ENCODE measurements around the gene RGS3.
"Not testable (repeated sequence)": the region's sequence is repeated elsewhere in the genome, so short reads cannot be mapped to it uniquely, and the experiment has no call there.

RGS3 gene

DNA sequence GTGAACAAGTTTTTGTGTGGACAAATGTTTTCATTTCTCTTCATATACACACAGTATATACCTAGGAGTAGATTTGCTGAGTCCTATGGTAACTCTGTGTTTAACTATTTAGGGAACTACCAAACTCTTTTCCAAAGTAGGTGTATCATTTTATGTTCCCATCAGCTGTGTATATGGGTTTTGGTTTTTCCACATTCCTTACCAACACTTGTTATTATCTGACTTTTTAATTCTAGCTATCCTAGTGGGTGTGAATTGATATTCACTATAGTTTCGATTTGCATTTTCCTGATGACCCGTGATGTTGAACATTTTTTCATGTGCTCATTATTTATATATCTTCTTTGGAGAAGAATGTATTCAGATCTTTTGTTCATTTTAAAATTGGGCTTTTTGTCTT is 3.7 kb downstream of the RGS3 start:
- no peak for DNase-seq

DNA sequence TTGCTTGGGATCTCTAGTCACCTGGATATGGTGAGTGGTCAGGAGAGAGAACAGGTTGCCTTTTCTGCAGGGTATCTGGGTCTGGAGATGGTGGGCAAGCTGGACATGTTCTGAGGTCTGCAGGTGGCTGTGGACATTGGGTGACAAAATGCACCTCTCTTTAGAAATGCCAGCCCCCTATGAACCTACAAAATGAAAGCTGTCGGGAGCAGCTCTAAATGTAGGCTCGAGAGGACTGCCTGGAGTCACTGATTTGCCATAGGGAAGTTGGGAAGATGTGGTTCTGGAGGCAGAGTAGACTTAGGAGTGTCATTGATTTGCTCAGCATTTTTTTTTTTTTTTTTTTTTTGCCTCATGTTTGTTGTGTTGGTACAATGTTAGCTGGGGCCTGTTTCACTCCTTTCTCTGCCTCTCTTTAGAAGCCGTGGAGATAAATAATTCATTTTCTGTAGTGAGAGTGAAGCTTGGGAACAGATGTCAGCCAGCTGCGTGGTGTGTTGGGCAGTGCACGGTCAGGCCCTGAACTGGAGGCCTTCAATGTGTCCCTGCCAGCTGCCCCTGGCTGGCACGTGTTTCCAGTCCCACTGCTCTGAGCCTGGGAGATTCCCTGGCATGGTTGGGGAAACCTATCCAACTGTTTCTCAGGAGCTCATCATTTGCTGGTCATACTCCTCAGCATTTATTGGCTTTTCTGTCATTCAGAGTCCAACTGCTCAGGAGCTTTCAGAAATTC is 5.4 kb downstream of the RGS3 start:
- no peak for DNase-seq

DNA sequence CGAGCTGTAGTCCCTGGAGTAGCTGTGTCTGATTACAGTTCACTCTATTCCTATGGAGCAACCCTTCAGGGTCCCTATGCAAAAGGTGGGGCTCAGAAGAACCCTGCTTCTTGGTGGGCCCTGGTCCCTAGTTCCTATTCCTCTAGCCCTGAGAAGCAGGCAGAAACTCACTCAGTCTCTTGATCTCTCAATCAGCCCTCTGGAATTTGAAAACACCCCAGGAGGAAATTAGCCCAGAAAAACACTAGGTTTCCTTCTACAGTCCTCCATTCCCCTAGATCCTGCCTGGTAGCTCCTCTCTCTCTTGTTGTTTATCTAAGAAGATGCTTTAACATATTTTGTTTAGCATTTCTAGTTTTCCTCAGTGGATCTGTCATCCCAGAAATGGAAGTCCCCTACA is 7.6 kb downstream of the RGS3 start:
- no peak for DNase-seq

DNA sequence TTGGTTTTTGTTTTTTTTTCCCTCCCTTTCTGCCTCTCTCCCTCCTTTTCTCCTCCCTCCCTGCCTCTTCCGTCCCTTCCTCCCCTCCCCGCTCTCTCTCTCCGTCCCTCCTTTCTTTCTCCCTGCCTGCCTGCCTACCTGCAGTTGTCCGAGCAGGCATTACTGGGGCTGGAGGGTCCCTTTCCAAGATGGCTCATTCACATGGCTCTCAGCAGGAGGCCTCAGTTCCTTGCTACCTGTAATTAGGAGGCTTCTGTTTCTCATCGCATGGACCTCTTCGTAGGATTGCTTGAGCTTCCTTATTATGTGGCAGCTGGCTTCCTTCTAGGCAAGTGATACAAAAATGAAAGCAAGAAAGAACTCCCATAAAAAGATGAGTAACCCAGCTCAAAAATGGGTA is 8.0 kb downstream of the RGS3 start:
- DNase-seq, result no peak

DNA sequence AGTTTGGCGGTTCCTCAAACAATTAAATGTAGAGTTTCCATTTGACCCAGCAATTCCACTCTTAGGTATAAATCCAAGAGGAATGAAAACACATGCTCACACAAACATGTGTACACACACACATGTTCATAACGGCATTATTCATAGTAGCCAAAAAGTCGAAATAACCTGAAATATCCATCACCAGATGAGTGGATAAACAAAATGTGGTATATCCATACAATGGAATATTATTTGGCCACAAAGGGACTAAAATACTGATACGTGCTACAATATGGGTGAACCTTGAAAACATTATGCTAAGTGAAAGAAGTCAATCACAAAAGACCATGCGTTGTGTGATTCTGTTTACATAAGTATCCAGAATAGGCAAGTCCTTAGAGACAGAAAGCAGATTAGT is 8.7 kb downstream of the RGS3 start:
- no peak for DNase-seq

DNA sequence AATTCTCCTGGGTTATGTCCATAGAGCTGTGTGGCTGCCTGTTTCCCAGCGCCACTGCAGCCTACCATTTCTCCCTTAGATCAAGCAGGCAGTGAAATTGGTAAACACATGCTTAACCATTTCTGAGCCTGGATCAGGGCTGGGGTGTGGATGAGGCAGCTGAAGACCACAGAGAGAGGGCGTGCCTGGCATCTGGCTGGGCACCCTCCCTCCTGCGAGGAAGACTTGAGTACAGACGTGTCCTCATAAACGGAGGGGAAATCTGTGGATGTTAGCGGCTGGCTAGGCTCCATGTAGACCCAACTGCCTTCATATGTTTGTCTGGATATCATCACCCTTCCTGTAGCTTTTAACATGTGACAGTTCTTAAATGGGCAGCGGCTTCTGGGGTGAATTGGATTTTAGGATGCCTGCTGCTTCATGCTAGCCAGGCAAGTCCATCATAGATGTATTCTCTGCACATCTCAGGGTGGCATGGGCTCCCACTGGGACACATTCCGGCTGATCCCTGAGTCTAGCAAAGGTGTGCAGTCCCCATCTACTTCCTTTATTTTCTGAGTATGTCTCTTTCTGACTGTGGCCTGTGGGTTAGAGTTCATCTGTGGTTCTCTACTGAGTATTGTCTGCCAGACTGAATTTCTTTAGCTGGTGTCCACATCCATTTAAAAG is 11.0 kb downstream of the RGS3 start:
- DNase-seq, result no peak

DNA sequence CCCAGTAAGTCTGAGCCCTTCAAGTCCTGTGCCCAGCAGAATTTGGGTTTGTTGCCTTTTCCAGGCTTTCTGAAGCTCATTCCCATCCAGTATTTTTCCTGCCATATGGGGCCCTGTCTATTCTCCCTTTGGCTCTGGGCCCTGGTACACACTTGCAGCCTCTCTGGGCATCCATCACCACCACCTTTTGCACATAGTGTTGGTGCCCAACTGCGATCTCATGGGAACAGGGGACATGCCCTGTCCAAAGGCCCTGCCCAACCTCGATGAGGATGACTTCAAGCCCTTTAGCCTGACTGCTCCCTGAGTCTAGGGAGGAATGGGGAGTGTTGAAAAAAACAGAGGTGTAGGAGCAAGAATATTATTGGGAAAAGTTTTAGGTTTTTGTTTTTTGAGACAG is 11.5 kb downstream of the RGS3 start:
- no peak for DNase-seq

DNA sequence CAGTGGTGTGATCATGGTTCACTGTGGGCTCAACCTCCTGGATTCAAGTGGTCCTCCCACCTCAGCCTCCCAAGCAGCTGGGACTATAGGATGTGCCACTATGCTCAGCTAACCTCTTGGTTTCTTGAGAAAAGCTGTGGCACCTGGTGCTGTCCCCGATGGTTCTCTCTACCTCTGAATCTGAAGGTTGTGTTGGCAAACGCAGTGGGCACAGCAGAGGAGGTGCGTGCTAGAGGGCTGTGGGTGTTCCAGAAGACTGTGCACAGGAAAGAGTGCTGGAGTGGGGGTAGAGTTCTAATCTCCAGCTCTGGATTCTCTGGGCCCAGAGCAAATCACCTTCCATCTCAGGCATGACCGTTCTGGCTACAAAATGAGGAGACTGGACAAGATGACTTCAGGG is 12.5 kb downstream of the RGS3 start:
- no peak for DNase-seq

DNA sequence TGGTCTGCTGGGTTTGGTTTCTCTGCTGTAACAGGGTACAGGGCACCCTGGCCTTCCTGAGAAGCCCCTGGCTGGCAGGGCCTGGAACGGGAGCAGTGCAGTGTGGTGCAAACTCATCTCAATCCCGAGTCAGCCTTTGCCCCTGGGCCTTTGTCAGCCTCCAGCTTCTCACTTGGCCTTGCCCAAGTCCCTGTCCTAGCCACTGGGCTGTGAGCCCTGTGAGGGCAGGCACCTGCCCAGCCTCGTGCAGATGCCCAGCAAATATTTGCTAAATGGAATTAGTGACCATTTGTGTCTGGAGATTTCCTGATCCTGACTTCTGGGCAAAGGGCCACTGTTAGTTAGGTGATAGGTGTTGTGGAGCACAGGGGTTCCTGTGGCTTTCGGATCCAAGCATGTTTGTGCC is 13.0 kb downstream of the RGS3 start:
- DNase-seq, result no peak

DNA sequence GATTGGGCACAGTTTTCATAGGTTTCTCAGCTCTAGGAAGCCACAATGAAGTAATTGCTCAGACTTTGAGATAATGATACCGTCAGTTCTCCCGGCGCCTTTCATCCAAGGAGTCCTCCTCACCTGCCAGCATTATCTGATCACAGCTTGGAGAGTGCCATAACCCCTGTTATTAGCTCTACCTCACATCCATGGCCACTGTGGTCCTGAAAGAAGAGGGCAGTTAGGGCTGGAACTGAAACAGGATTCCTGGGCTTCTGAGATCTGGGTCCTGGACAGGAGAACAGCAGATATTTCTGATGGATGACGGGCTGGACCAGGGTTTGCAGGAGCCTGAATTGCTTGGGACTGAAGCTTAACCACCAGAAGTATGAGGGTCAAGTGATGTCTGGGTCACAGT is 13.5 kb downstream of the RGS3 start:
- no peak for DNase-seq

DNA sequence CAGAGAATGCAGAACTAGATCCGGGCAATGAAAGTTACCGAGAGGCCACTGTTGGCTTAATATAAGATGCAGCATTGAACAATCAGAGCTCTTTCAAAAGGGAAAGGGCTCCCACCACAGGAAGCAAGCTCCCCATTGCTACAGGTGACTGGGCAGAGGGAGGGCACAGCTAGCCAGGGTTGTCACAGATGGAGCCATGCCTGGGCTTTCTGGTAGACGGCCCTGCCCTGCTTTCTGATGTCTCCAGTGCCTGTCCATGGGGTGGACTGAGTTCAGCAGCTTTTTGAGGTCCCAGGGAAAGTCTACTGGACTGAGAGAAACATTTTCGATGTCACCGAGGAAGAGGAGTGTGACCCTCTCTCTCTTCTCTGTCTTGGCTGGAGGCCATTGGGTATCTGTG is 14.1 kb downstream of the RGS3 start:
- no peak for DNase-seq

DNA sequence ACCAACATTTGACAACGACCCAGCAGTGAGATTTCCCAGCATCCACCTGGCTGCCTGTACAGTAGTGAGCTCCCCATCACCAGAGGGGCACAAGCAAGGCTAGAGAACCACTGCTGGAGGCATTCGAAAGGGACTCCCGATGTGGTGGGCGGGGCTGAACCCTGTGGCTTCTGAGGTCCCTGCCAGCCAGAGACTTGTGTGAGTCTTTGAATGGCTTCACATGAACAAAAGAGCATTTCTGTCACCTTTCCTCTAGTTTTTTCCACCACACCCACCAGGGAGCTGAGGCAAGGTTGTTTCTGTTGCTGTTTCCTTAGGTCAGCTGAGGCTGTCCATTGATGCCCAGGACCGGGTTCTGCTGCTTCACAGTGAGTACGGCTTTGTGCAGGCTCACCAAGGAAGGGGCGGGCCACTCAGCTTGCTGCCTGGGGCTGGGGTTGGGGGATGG is 15.7 kb downstream of the RGS3 start:
- DNase-seq, result no peak

DNA sequence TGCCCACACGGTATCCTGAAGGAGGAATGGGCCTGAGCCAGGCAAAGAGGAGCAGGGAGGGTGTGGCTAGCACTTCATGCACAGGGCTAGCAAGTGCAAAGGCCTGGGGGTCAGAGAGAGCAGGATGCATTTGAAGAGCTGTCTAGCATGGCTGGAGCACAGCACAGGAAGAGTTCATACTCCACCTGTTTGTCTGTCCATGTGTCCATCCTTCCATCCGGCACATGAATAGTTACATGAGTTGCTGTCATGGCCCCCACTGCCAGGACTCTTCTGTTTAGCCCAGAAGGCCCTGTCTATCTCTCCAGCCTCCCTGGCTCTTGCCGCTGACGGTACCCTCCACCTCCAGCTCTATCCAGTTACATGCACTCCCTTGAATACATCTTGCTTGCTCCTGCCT is 17.1 kb downstream of the RGS3 start:
- no peak for DNase-seq

DNA sequence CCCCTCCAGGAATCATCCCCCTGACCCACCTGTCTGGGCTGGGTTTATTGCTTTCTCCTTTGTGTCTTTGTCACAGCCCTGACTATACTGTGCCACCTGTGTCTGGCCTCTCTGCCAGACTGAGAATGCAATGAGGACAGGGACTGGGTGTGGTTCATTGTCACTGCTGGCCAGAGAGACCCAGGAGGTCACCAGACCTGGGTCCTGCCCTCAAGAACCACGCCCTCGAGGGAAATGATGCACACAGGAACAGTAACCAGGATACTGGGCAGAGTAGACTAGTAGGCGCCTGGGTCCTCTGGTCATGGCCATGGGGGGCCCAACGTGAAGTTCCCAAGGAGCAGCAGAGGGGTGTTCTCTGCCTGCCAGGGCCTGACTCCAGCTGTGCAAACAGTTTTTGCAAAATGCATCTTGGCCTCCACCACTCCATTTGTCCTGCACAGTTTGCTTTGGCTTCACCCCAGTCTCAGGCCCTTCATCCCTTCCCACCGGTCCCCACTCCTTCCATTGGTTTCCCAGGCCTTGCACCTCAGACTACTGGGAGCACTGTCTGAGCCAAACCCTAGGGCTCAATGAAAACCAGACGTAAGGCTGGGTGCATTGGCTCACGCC is 17.8 kb downstream of the RGS3 start:
- no peak for DNase-seq

DNA sequence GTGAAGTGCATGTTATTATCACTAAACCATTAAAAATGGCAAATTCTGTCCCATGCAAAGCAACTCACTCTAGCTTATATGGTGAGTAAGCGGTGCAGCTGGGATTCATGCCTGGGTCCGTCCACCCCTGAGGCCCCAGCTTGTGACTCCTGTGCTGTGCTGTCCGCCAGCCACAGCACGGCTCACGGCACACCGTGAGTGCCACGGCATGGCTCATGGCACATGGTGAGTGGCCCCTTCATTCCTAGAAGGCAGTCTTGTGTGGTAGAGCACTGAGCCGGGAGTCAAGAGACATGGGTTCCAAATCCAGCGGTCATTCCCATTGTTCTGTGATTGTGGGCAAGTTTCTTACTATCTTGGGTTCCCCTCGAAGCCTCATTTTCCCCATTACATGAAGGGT is 18.8 kb downstream of the RGS3 start:
- DNase-seq, result no peak

DNA sequence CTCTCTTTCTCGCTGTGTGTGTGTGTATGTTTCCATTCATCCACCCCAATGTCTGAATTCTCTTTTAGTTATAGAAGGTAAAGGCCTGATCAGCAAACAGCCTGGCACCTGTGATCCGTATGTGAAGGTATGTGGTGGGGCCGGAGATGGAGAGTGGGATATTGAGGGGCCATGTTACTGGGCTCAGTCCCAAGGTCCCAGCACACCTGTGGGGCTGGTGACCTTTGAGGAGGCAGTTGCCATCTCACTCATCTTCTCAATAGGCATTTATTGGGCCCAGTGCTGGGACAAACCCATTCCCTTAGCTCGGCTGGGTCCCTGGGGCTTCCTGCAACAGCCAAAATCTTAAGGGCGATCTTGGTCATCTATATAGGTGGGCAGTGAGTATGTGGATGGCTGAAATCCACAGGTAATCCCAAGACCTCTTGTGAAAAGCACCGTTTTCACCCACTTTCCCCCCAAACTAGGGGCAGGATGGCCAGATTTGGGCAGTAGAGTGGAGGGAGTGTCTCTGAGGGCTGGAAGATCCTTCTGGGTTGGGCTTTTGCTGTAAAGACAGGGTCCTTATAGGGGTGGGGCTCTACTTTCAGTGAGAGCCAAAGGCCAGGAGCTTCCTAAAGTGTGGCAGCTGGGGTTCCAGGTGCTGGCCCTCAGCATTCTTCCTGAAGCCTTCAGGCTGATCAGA is 19.6 kb downstream of the RGS3 start:
- DNase-seq, result no peak

DNA sequence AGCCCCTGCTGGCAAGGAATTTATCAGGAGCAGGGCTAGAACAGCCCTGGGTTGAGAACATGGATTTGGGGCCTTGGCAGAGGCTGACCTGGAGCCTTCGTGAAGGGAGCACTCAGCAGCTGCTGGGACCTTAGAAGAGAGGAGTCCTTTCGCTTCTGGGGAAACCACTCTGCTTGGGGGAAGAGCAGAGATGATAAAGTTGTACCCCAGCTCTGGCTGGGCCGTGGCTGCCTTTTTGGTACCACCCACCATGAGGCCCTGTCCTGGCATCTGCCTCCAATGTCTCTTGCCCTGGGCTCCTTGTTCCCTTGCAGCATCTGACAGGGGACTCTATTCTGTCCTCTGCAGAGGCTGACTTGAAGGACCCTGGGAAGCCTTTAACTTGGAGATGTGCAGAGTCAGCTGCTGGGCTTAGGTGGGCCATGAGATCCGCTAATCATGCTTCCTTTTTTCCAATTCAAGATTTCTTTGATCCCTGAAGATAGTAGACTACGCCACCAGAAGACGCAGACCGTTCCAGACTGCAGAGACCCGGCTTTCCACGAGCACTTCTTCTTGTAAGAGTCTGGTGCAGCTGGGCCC is 20.2 kb downstream of the RGS3 start:
- no peak for DNase-seq

DNA sequence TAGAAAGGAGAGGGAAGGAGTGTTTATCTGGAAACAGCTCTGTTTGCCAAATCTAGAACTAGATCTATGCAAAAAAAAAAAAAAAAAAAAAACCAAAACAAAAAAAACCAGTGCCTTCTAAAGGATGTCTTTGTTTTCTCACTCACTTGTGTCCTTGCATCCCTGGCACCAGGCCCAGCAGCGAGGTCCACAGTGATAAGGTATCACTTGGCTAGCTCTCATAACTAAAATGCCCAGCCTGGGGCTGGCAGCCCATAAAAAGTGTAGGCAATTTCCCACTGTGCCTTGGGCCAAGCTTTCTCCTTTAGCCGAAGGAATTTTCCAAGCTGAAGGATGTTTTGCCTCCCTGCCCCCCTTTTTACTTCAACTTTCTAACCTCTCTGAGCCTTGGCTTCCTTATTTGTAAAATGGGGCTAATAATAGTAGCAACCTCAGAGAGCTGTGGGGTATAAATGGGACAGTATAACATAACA is 20.8 kb downstream of the RGS3 start:
- no peak for DNase-seq

DNA sequence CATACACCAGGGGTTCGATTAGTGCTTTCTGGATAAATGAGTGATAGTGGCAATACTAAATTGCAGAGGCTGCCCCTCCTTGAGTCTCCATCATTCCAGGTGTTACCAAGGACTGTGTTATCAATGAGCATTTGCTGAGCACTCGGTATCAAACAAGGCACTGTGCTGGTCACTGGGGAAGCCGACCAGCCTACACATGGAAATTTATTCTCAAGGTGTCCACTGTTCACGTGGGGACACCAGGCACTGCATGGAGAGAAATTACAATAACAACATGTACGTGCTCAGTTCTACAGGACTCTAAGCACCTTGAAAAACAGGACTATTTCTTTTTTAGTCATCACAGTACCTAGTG is 22.2 kb downstream of the RGS3 start:
- no peak for DNase-seq

DNA sequence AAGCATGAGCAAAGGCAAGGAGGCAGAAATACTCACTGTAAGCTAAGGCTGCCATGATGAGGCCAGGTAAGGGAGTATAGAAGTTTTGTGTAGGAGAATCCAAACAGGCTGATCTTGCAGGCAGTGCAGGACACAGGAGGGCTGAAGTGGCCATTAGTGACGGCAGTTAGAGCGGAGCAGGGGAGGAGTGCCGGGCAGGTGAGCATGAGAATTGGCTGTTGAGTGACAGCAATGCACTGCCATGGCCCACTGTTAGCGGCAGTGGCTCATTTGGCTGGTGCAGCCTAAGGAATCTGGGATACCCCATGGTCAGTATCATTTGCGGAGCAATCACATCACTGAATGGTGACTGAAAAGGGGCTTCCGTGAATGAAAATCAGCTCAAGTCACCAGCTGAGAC is 22.8 kb downstream of the RGS3 start:
- DNase-seq, result no peak

DNA sequence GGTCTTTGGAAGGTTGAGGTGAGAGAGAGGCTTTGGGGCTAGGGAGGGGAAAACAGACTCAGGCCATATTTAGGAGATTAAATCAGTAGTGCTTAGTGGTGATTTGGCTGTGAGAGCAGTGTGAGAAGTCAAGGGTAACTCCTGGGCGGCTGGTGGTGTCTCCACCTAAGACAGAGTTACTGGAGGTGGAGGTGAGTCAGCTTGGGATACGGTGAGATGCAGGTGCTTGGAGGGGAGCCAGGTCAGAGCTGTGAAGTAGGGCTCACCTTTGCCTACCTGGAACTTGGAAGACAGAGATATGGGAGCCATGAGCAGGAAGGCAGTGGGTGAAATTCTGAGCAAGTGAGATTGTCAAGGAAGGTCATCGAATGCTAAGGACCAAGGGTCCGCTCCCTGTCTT is 24.5 kb downstream of the RGS3 start:
- no peak for DNase-seq

DNA sequence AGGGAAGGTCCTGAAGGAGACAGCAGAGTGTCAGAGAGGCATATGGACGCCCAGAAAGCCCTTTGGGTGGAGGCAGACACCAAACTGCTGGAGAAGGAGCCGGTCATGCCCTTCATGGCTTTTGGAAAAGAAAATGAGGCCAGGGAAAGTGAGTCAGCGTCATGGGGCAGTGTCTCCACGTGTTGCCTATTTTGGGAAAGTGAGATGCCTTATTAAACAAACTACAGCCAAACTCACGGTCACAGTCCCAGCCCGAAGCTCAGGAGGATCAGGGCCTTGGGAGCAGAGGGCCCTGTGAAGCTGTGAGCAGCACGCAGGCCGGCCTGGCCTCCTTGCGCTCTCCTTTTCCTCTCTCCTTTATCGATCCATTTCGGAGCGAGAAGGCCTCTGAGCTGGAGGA is 25.0 kb downstream of the RGS3 start:
- no peak for DNase-seq

DNA sequence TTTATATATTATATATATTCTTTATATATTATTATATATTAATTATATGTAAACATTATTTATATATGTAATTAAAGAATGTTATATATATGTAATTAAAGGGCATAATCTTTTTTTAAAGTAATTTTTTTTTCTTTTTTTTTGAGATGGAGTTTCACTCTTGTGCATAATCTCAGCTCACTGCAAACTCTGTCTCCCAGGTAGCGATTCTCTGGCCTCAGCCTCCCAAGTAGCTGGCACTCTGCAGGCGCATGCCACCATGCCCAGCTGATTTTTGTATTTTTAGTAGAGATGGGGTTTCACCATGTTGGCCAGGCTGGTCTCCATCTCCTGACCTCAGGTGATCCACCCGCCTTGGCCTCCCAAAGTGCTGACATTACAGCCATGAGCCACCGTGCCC is 27.6 kb downstream of the RGS3 start:
- not testable (repeated sequence) for DNase-seq
